ENCODE results near the gene PPME1. TPM values are rescaled to one million over a fixed set of nuclear protein-coding genes. Genes with fewer than 3 reads are reported as not detected.

Gene PPME1
- total RNA-seq, 1 donor from 2014 or later: 12.6 TPM

DNA sequence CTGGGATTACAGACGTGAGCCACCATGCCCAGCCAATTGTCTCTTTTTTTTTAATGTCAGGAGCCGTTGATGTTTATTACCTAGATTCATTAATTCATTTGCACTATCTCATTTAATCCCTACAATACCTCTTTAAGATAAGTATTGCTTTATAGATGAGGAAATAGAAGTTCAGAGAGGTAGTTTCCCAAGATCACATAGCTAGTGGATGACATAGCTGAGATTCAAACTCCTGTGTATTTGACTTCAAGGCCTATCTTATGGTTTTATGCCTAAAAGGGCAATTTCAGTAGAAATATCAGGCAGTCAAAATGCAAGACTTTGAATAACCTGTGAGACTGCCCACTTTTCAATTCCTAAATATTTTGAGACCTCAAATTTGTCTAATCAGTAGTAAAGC lies 66.5 kb downstream of the PPME1 start:
- DNase-seq (ENCODE audit: low read depth): no peak
- FAIRE-seq: no peak
- H3K27me3 ChIP-seq (ENCODE audit: control insufficient read depth, insufficient read depth, low read length): no peaks in the 10 kb centered on the region
- H3K36me3 ChIP-seq (ENCODE audit: control insufficient read depth, insufficient read depth, low read length): peaks cover 3% of the 10 kb centered on the region
- TF ChIP-seq, protein P1, sequence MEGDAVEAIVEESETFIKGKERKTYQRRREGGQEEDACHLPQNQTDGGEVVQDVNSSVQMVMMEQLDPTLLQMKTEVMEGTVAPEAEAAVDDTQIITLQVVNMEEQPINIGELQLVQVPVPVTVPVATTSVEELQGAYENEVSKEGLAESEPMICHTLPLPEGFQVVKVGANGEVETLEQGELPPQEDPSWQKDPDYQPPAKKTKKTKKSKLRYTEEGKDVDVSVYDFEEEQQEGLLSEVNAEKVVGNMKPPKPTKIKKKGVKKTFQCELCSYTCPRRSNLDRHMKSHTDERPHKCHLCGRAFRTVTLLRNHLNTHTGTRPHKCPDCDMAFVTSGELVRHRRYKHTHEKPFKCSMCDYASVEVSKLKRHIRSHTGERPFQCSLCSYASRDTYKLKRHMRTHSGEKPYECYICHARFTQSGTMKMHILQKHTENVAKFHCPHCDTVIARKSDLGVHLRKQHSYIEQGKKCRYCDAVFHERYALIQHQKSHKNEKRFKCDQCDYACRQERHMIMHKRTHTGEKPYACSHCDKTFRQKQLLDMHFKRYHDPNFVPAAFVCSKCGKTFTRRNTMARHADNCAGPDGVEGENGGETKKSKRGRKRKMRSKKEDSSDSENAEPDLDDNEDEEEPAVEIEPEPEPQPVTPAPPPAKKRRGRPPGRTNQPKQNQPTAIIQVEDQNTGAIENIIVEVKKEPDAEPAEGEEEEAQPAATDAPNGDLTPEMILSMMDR (IDR thresholded peaks at IDR 0.05; ENCODE audit: insufficient read depth, low read length, severe bottlenecking): no peak
- H3K4me3 ChIP-seq (ENCODE audit: low read depth, low read length): no peak overlapping the region

DNA sequence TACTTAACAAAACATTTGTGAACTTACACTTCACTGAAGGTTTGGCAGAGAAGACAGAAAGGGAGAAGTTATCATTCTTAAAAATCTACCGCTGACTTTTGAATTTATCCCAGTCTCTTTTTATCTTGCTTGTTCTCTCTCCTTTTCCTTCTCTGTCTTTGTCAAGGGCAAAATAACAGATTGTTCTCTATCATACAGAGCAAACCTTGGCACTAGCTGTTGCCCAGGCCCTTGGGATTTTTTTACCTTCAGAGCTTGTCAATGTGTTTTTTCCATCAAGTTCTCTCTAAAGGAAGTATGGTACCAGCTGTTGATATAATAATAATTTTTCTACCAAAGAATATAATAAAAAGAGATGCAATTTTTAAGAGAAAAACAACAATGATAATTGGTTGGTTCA lies 67.2 kb downstream of the PPME1 start:
- TF ChIP-seq, protein P1 (IDR thresholded peaks at IDR 0.05; ENCODE audit: insufficient read depth, low read length, severe bottlenecking): no peak
- H3K4me3 ChIP-seq (ENCODE audit: low read depth, low read length): no peak overlapping the region
- peaks cover 5% of the 10 kb centered on the region for H3K36me3 ChIP-seq (ENCODE audit: control insufficient read depth, insufficient read depth, low read length)
- no peak for FAIRE-seq
- DNase-seq (ENCODE audit: low read depth): no peak
- no peaks in the 10 kb centered on the region for H3K27me3 ChIP-seq (ENCODE audit: control insufficient read depth, insufficient read depth, low read length)

DNA sequence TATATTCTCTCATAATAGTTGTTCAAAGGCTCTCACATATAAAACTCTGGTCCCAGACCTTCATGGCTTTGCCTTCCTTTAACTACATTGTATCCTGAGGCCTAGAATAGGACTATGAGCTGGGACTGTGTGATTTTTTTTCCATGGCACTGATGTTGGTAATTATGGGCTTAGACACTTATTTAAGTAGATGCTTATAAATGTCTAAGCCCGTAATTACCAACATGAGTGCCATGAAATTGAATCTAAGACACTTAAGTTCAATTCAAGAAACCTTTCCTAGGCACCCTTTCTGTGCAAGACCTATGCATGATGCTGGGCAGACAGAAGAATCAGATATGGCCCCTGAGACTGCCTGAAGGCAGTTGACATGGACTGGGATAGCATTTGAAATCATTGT lies 77.4 kb downstream of the PPME1 start:
- H3K27me3 ChIP-seq (ENCODE audit: control insufficient read depth, insufficient read depth, low read length): no peaks in the 10 kb centered on the region
- no peak overlapping the region for H3K4me3 ChIP-seq (ENCODE audit: low read depth, low read length)
- TF ChIP-seq, protein P1 (IDR thresholded peaks at IDR 0.05; ENCODE audit: insufficient read depth, low read length, severe bottlenecking): no peak
- FAIRE-seq (peak; percentile 18), DNase-seq (ENCODE audit: low read depth) (no peak)
- peaks cover 19% of the 10 kb centered on the region for H3K36me3 ChIP-seq (ENCODE audit: control insufficient read depth, insufficient read depth, low read length)

DNA sequence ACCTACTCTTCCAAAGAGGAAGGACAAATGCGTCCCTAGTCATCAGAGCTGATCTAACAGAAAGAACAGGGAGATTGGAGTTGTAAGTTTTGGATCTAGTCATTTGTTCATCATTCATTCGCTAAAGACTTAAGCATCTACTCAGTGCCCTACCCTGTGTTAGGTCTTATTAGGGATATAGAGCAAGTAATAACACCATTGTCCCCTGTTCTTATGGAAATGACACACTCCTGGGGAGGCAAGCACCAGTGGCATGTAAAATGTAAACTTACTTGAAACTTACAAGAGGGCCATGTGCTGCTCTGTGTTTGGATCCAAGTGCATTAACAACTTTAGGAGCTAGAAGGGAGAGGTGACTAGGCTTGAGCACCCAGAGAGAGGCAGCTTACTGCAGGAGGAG lies 78.4 kb downstream of the PPME1 start:
- Histone ChIP-seq H3K27me3 (ENCODE audit: control insufficient read depth, insufficient read depth, low read length) (no peaks in the 10 kb centered on the region), H3K36me3 (ENCODE audit: control insufficient read depth, insufficient read depth, low read length) (peaks cover 22% of the 10 kb centered on the region)
- no peak for FAIRE-seq

DNA sequence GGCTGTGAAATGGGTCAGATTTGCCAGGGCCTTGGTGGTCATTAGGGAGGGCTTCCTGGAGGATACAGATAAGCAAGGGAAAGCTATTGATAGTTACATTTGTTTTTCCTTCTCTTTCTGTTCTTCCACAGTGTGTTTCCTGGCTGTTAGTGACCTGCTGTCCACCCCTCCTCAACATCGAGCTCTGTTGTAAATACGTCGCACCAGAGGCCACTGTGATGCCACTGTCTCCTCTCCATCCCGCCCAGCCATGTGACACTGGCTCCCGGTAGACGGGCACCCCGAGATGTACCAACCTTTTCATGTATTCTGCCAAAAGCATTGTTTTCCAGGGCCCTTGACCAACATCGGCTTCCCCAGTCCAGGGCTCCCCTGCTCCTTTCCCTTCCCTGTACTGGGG lies 82.3 kb downstream of the PPME1 start:
- Histone ChIP-seq H3K4me3 (ENCODE audit: low read depth, low read length) (no peak overlapping the region), H3K27me3 (ENCODE audit: control insufficient read depth, insufficient read depth, low read length) (no peaks in the 10 kb centered on the region), H3K36me3 (ENCODE audit: control insufficient read depth, insufficient read depth, low read length) (peaks cover 15% of the 10 kb centered on the region)
- DNase-seq (ENCODE audit: low read depth) (no peak), FAIRE-seq (no peak)
- TF ChIP-seq, protein P1 (IDR thresholded peaks at IDR 0.05; ENCODE audit: insufficient read depth, low read length, severe bottlenecking): no peak

More for the DNA sequence above, 78.4 kb downstream of the PPME1 start:
- TF ChIP-seq, protein P1 (IDR thresholded peaks at IDR 0.05; ENCODE audit: insufficient read depth, low read length, severe bottlenecking): no peak
- H3K4me3 ChIP-seq (ENCODE audit: low read depth, low read length): no peak overlapping the region
- DNase-seq (ENCODE audit: low read depth): no peak

DNA sequence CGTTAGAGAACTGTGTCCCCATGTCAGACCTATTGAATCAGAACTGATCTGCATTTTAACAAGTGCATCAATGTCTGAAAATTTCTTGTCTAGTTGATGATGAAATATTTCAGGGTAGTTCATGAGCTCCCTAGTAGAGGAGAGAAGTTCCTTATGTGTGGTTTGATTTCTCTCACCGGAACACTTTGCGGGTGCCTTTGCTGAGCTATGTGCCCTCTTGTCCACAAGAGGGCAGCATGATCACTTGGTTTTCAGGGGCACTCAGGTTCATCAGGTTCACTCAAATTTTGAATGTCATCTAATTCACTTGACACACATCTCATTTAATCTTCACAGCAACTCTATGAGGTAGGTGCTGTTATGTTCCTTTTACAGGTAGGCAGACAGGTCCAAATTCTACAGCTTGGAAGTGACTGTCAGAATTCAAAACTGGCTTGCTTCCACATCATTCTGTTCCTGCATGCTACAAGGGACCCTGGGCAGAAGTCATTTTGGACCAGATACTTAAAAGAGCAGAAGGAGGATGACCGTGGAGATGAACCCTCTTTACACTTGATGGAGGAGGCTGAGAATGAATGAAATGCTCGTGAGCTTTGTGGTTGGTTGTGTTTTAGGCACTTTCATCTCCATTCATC lies 84.8 kb downstream of the PPME1 start:
- DNase-seq (ENCODE audit: low read depth): peak; percentile 56
- Histone ChIP-seq H3K4me3 (ENCODE audit: low read depth, low read length) (no peak overlapping the region), H3K27me3 (ENCODE audit: control insufficient read depth, insufficient read depth, low read length) (no peaks in the 10 kb centered on the region), H3K36me3 (ENCODE audit: control insufficient read depth, insufficient read depth, low read length) (peaks cover 9% of the 10 kb centered on the region)
- TF ChIP-seq, protein P1 (IDR thresholded peaks at IDR 0.05; ENCODE audit: insufficient read depth, low read length, severe bottlenecking): peak; percentile 81
- FAIRE-seq: no peak

Measured in bronchial epithelial cell (primary cell).